K562 (cell line): ENCODE results near the gene RALGPS1. TPM values are rescaled to one million over a fixed set of nuclear protein-coding genes. Genes with fewer than 3 reads are reported as not detected.

Experiments used
- ATAC-seq: fragments of 200-7000 bp; cut with Tn5 transposase; 3 replicates; pipeline ENCODE4 v1.9.1; 2020; ENCODE audit warnings: moderate library complexity
- BruUV-seq: library from RNA; stranded (reverse); fragments of 400-500 nt; replicated peaks from 2 replicates; lab custom pipeline; 2021; lab: Mats Ljungman, UMichigan
- CTCF ChIA-PET: fragments of 300-600 bp; formaldehyde crosslinking; extraction: SDS; loops from one replicate; lab custom pipeline; 2021; ENCODE audit warnings: low intra/inter-chr PET ratio; lab: Yijun Ruan, JAX
- POLR2A ChIA-PET: fragments of 300-600, 350-650 bp; sonication (Branson Sonifier 250); formaldehyde crosslinking; extraction: SDS; loops from one replicate; lab custom pipeline; 2021; ENCODE audit warnings: antibody characterized with exemption, inconsistent platforms; lab: Yijun Ruan, JAX
- DNase-seq, 4 experiments: peaks; one replicate each; pipeline versions ENCODE4 v3.0.0 to v3.0.0-alpha.2; 2011 to 2018; ENCODE audit warnings: low spot score in 3 of 4, mixed read lengths in 3 of 4; ENCODE audit errors: extremely low read depth in 1 of 4
- FAIRE-seq: peaks from 2 replicates; lab custom pipeline; 2011; peaks lifted over from hg19 to GRCh38; lab: Jason Lieb, UNC
- H2AFZ ChIP-seq: 2 replicates; pipeline ENCODE4 v1.6.0; 2011; ENCODE audit warnings: low read depth, low read length, control low read depth, inconsistent platforms
- H3K27ac ChIP-seq: fragments of 200-600 bp; 3 replicates; pipeline ENCODE4 v1.8.0; 2011; ENCODE audit warnings: low read depth, mild to moderate bottlenecking, control low read depth, inconsistent platforms, low read length, moderate library complexity, mixed read lengths; ENCODE audit errors: extremely low read depth
- H3K27me3 ChIP-seq, 2 experiments: fragments of 300-600 bp in 1 of 2; 2 replicates in 1 of 2; 3 replicates in 1 of 2; pipeline versions ENCODE4 v1.6.0 to v1.8.0; 2011; ENCODE audit warnings: inconsistent platforms in 2 of 2, low read length in 2 of 2, mild to moderate bottlenecking in 1 of 2, mixed read lengths in 1 of 2, moderate library complexity in 1 of 2; ENCODE audit not compliant: control insufficient read depth in 2 of 2, insufficient read depth in 2 of 2
- H3K36me3 ChIP-seq: fragments of 300-600 bp; 3 replicates; pipeline ENCODE4 v1.8.0; 2011; ENCODE audit warnings: mild to moderate bottlenecking, low read length, inconsistent platforms; ENCODE audit not compliant: control insufficient read depth, insufficient read depth
- H3K4me1 ChIP-seq, 2 experiments: fragments of 200-600 bp in 1 of 2; replicated peaks in 1 of 2; 2 replicates in 1 of 2; 3 replicates in 1 of 2; pipeline versions ENCODE4 v1.5.1 to v1.8.0; 2011; ENCODE audit warnings: inconsistent platforms in 2 of 2, low read length in 2 of 2, mild to moderate bottlenecking in 1 of 2, mixed read lengths in 1 of 2, moderate library complexity in 1 of 2; ENCODE audit not compliant: control insufficient read depth in 2 of 2, insufficient read depth in 2 of 2
- H3K4me2 ChIP-seq: 2 replicates; pipeline ENCODE4 v1.6.1; 2011; ENCODE audit warnings: low read length, control low read depth, inconsistent platforms, mixed read lengths; ENCODE audit not compliant: insufficient read depth
- H3K4me3 ChIP-seq: fragments of 200-600 bp; sonication (generic), shearing (Covaris generic); 2 replicates; pipeline ENCODE4 v1.5.1; 2016; ENCODE audit warnings: control low read depth, inconsistent platforms
- H3K79me2 ChIP-seq: fragments of 200-600 bp; 3 replicates; pipeline ENCODE4 v1.8.0; 2011; ENCODE audit warnings: low read length, inconsistent platforms; ENCODE audit not compliant: control insufficient read depth, insufficient read depth
- H3K9ac ChIP-seq, 2 experiments: 2 replicates each; pipeline versions ENCODE4 v1.6.0 to v1.6.1; 2011; ENCODE audit warnings: low read depth in 2 of 2, low read length in 2 of 2, control low read depth in 1 of 2, inconsistent platforms in 1 of 2, mild to moderate bottlenecking in 1 of 2, mixed read lengths in 1 of 2; ENCODE audit not compliant: insufficient read depth in 1 of 2
- H3K9me1 ChIP-seq: one replicate; pipeline ENCODE4 v1.6.0; 2011; ENCODE audit warnings: inconsistent platforms, mild to moderate bottlenecking, low read length, moderate library complexity; ENCODE audit not compliant: control insufficient read depth, insufficient read depth
- H3K9me3 ChIP-seq: replicated peaks from 2 replicates; pipeline ENCODE4 v1.5.1; 2011; ENCODE audit warnings: low read depth, low read length, inconsistent platforms; ENCODE audit not compliant: control insufficient read depth, insufficient read depth
- H4K20me1 ChIP-seq: replicated peaks from 2 replicates; pipeline ENCODE4 v1.6.1; 2011; ENCODE audit warnings: low read length, inconsistent platforms, mixed read lengths; ENCODE audit not compliant: control insufficient read depth, insufficient read depth
- CCAR2 ChIP-seq: fragments of 200-400 bp; formaldehyde crosslinking; IDR thresholded peaks from 2 replicates; pipeline ENCODE4 v1.6.1; 2017; ENCODE audit warnings: mild to moderate bottlenecking, low read depth, low read length
- FOXK1 ChIP-seq: sonication (generic); formaldehyde crosslinking; IDR thresholded peaks from 2 replicates; pipeline ENCODE4 v1.8.0; 2022; ENCODE audit warnings: missing genetic modification reagents, mild to moderate bottlenecking, borderline replicate concordance
- OTX1 ChIP-seq: fragments of 450-650 bp; formaldehyde crosslinking; IDR thresholded peaks from 2 replicates; pipeline ENCODE4 v1.4.0; 2022; ENCODE audit warnings: mild to moderate bottlenecking
- SRSF9 ChIP-seq: fragments of 200-400 bp; formaldehyde crosslinking; IDR thresholded peaks from 2 replicates; pipeline ENCODE4 v1.6.1; 2017; ENCODE audit warnings: low read depth, low read length, borderline replicate concordance
- THRA ChIP-seq: fragments of 450-650 bp; IDR thresholded peaks from 2 replicates; pipeline ENCODE4 v1.6.1; 2017; ENCODE audit warnings: mild to moderate bottlenecking, moderate library complexity
- ZNF609 ChIP-seq: sonication (generic); formaldehyde crosslinking; IDR thresholded peaks from 2 replicates; pipeline ENCODE4 v1.8.1; 2023; ENCODE audit warnings: missing genetic modification reagents, mild to moderate bottlenecking, borderline replicate concordance
- WGBS: fragments of 100-300 bp; shearing (Covaris generic); methylation state at CpG from one replicate; pipeline ENCODE4 v1.1.6; 2016; ENCODE audit warnings: low coverage, mixed read lengths; ENCODE audit not compliant: insufficient coverage; ENCODE audit errors: missing lambda C conversion rate; 5-methylcytosine and 5-hydroxymethylcytosine counted together
- in situ Hi-C: fragments of 300-500 bp; cut with MboI; formaldehyde crosslinking; loops from 4 replicates; pipeline ENCODE4 v1.15.0; 2018; ENCODE audit warnings: inconsistent platforms, mixed read lengths
- intact Hi-C: fragments of 100-400 bp; cut with micrococcal nuclease; formaldehyde crosslinking; loops from 2 replicates; pipeline ENCODE4 v1.14.2; 2022
- polyA plus RNA-seq, 8 experiments: library from polyadenylated mRNA; depleted of rRNA in 4 of 8; stranded (reverse) in 5 of 8; unstranded in 3 of 8; fragments of >200 nt; fragmentation: Nextera tagmentation in 2 of 8; fragmentation: Illumina TruSeq in 1 of 8; extraction: Ambion mirVana in 2 of 8; extraction: Trizol in 1 of 8; gene quantifications; 2 replicates each; pipeline versions ENCODE4 v1.2.1 to v1.2.3, GENCODE V29; 2011 to 2014; ENCODE audit warnings: inconsistent platforms in 1 of 8, missing spikeins in 1 of 8
- total RNA-seq, 7 experiments: library from RNA; depleted of rRNA in 6 of 7; stranded (reverse); fragments of >200 nt in 6 of 7; fragmentation: Illumina TruSeq in 2 of 7; extraction: Trizol in 2 of 7; gene quantifications; 2 replicates each; pipeline versions ENCODE4 v1.2.1 to v1.2.3, GENCODE V29; 2011 to 2021; ENCODE audit warnings: low replicate concordance in 1 of 7

The RALGPS1 gene
- total and polyA plus RNA-seq, 9 of the 15 experiments (the other 6 are each of a cell fraction or from before 2014, with no cell fraction given) = 0.04 to 2.6 (median 1.5) TPM

- no peak for FAIRE-seq
- H3K9me3 ChIP-seq = no peaks in the 10 kb centered on the region
- no TSS peak for BruUV-seq
- no peak overlapping the region for H2AFZ ChIP-seq
- DNase-seq = no peak
- H3K27me3 ChIP-seq = peaks cover 11 to 28% of the 10 kb centered on the region in 2 experiments; a peak in 4 of 5 replicates
- no peaks in the 10 kb centered on the region for H4K20me1 ChIP-seq
- no peaks in the 10 kb centered on the region for H3K36me3 ChIP-seq
- TF ChIP-seq OTX1 (CRISPR knock-in tag) (no peak), CCAR2 (no peak), FOXK1 (no peak), ZNF609 (CRISPR knock-in tag) (no peak), SRSF9 (no peak), THRA (no peak)
- 3% methylated on average over 4 of the region's 5 CpGs for WGBS
- H3K9me1 ChIP-seq = no peaks in the 10 kb centered on the region
- no peaks in the 10 kb centered on the region for H3K79me2 ChIP-seq
- no peak overlapping the region for H3K27ac ChIP-seq
- ChIA-PET POLR2A (interaction anchor here (0.6 kb wide), 1 partner anchor 216 kb away, joined by 3 read pairs; no protein-coding TSS in a partner anchor), CTCF (interaction anchor here (0.5 to 0.7 kb wide), 3 partner anchors 25 to 117 kb away, joined by 3 to 6 read pairs (median 4); no protein-coding TSS in a partner anchor)
- H3K9ac ChIP-seq = no peak overlapping the region
- in situ Hi-C loops (loop anchor here (25.0 kb wide), 1 partner anchor 977 kb away; the partner anchor contains the start of gene ST6GALNAC4), intact Hi-C loops (no loop called here)
- H3K4me2 ChIP-seq = no peak overlapping the region
- ATAC-seq = no peak
- H3K4me3 ChIP-seq = no peak overlapping the region
- H3K4me1 ChIP-seq = no peaks in the 10 kb centered on the region
Measured at GRCh38 chr9:126935630-126936029, 21.0 kb downstream of the RALGPS1 start.
